ENCODE results near the gene UTP25. TPM values are rescaled to one million over a fixed set of nuclear protein-coding genes. Genes with fewer than 3 reads are reported as not detected.

UTP25 gene
- total RNA-seq, 4 donors from 2014 or later, result 3.7 to 8.0 (median 7.3) TPM

GRCh38 chr1:209784265-209785169 is 43.3 kb upstream of the UTP25 start, which contains the start of gene C1orf74:
C1orf74 (minus strand) TSS chr1:209784559; CDS start chr1:209783634, 925 bp downstream.
- Histone ChIP-seq H3K4me3 (peak within 1 kb of the TSS; percentile 68 to 83 (median 68)), H3K27ac (replicated peaks in 1 of 4) (peak within 1 kb of the TSS; percentile 80 to 88 (median 86)), H3K4me1 (peaks cover 32 to 46% (median 39%) of the 10 kb centered on the region in 4 donors), H3K27me3 (no peaks in the 10 kb centered on the region), H3K9me3 (no peaks in the 10 kb centered on the region), H3K36me3 (peaks cover 0 to 13% (median 0%) of the 10 kb centered on the region in 4 donors)
- intact Hi-C loops (cut with DNase I), result no loop called here
- WGBS, result 7% methylated on average over 31 of the region's 48 CpGs
- peak; percentile 100 for DNase-seq (ENCODE audit: extremely low spot score)
- TF ChIP-seq, protein P1, sequence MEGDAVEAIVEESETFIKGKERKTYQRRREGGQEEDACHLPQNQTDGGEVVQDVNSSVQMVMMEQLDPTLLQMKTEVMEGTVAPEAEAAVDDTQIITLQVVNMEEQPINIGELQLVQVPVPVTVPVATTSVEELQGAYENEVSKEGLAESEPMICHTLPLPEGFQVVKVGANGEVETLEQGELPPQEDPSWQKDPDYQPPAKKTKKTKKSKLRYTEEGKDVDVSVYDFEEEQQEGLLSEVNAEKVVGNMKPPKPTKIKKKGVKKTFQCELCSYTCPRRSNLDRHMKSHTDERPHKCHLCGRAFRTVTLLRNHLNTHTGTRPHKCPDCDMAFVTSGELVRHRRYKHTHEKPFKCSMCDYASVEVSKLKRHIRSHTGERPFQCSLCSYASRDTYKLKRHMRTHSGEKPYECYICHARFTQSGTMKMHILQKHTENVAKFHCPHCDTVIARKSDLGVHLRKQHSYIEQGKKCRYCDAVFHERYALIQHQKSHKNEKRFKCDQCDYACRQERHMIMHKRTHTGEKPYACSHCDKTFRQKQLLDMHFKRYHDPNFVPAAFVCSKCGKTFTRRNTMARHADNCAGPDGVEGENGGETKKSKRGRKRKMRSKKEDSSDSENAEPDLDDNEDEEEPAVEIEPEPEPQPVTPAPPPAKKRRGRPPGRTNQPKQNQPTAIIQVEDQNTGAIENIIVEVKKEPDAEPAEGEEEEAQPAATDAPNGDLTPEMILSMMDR (IDR thresholded peaks at IDR 0.05), result peak in 1 of 3 experiments; percentile 19
- TF ChIP-seq POLR2AphosphoS5 (IDR thresholded peaks at IDR 0.05), result peak; percentile 92 to 97
- TF ChIP-seq POLR2A (IDR thresholded peaks at IDR 0.05; ENCODE audit: low read depth), result peak; percentile 52
- TF ChIP-seq EP300 (IDR thresholded peaks at IDR 0.05), result no peak

DNA sequence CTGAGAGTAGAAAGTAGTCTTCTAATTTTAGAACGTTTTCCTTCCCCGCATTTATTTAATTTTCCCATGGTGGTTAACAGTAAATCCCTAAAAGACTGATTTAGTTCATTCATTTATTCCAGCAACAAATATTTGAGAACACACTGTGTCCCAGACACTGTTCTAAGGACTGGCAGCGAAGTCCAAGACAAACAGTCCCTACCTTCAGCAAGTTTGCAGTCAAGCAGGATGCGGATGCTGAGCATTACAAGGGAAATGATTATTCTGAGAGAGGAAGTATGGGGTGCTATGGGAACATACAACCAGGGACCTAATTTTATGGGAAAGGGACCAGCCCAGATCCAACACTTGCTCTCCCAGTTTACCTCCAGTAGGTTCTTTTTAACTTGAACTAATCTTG is 42.2 kb upstream of the UTP25 start:
- peaks cover 0 to 19% (median 0%) of the 10 kb centered on the region in 4 donors for H3K36me3 ChIP-seq
- peak overlapping the region in 2 of 4 donors; percentile 74 to 88 for H3K27ac ChIP-seq (replicated peaks in 1 of 4)
- TF ChIP-seq POLR2A (IDR thresholded peaks at IDR 0.05; ENCODE audit: low read depth), result no peak
- H3K4me3 ChIP-seq, result no peak overlapping the region
- H3K27me3 ChIP-seq, result no peaks in the 10 kb centered on the region
- no peaks in the 10 kb centered on the region for H3K9me3 ChIP-seq
- intact Hi-C loops (cut with DNase I), result no loop called here
- no peak for DNase-seq (ENCODE audit: extremely low spot score)
- 94% methylated on average over 4 of the region's 4 CpGs for WGBS
- peaks cover 32 to 46% (median 39%) of the 10 kb centered on the region in 4 donors for H3K4me1 ChIP-seq

GRCh38 chr1:209786146-209786545 is 41.6 kb upstream of the UTP25 start:
- Histone ChIP-seq H3K36me3 (peaks cover 0 to 19% (median 0%) of the 10 kb centered on the region in 4 donors), H3K9me3 (no peaks in the 10 kb centered on the region), H3K4me1 (peaks cover 32 to 46% (median 39%) of the 10 kb centered on the region in 4 donors), H3K4me3 (no peak overlapping the region), H3K27me3 (no peaks in the 10 kb centered on the region), H3K27ac (replicated peaks in 1 of 4) (peak overlapping the region; percentile 74 to 81 (median 79))
- intact Hi-C loops (cut with DNase I), result loop anchor here (2.0 kb wide), 1 partner anchor 41 kb away; the partner anchor contains the start of gene UTP25
- TF ChIP-seq POLR2A (IDR thresholded peaks at IDR 0.05; ENCODE audit: low read depth), result no peak
- no peak for TF ChIP-seq EP300 (IDR thresholded peaks at IDR 0.05)
- no peak for TF ChIP-seq POLR2AphosphoS5 (IDR thresholded peaks at IDR 0.05)
- TF ChIP-seq, protein P1 (IDR thresholded peaks at IDR 0.05), result no peak
- no peak for DNase-seq (ENCODE audit: extremely low spot score)
- 46% methylated on average over 4 of the region's 4 CpGs for WGBS

GRCh38 chr1:209787551-209787950 is 40.2 kb upstream of the UTP25 start:
- Histone ChIP-seq H3K4me1 (peaks cover 32 to 46% (median 39%) of the 10 kb centered on the region in 4 donors), H3K4me3 (no peak overlapping the region), H3K9me3 (no peaks in the 10 kb centered on the region), H3K36me3 (peaks cover 0 to 30% (median 0%) of the 10 kb centered on the region in 4 donors), H3K27me3 (no peaks in the 10 kb centered on the region), H3K27ac (replicated peaks in 1 of 4) (peak overlapping the region; percentile 74 to 81 (median 79))
- peak in 1 of 2 donors; percentile 22 for TF ChIP-seq POLR2AphosphoS5 (IDR thresholded peaks at IDR 0.05)
- no peak for TF ChIP-seq POLR2A (IDR thresholded peaks at IDR 0.05; ENCODE audit: low read depth)
- no peak for TF ChIP-seq EP300 (IDR thresholded peaks at IDR 0.05)
- TF ChIP-seq, protein P1 (IDR thresholded peaks at IDR 0.05), result no peak
- intact Hi-C loops (cut with DNase I), result loop anchor here (2.0 kb wide), 1 partner anchor 39 kb away; the partner anchor contains the start of gene UTP25
- no peak for DNase-seq (ENCODE audit: extremely low spot score)
- 28% methylated on average over 2 of the region's 2 CpGs for WGBS

GRCh38 chr1:209789245-209789644 is 38.5 kb upstream of the UTP25 start:
- no peak for DNase-seq (ENCODE audit: extremely low spot score)
- no peak overlapping the region for H3K4me3 ChIP-seq
- no peak for TF ChIP-seq POLR2A (IDR thresholded peaks at IDR 0.05; ENCODE audit: low read depth)
- TF ChIP-seq, protein P1 (IDR thresholded peaks at IDR 0.05), result no peak
- TF ChIP-seq EP300 (IDR thresholded peaks at IDR 0.05), result no peak
- TF ChIP-seq POLR2AphosphoS5 (IDR thresholded peaks at IDR 0.05), result no peak
- no peaks in the 10 kb centered on the region for H3K9me3 ChIP-seq
- peak overlapping the region in 1 of 4 donors; percentile 81 for H3K27ac ChIP-seq (replicated peaks in 1 of 4)
- peaks cover 19 to 34% (median 28%) of the 10 kb centered on the region in 4 donors for H3K4me1 ChIP-seq
- peaks cover 0 to 43% (median 0%) of the 10 kb centered on the region in 4 donors for H3K36me3 ChIP-seq
- intact Hi-C loops (cut with DNase I), result no loop called here
- H3K27me3 ChIP-seq, result no peaks in the 10 kb centered on the region
- 67% methylated on average over 1 of the region's 1 CpG for WGBS
